HG03342 (cell line): ENCODE data around the gene MINDY4.
"Not testable (repeated sequence)": the region's sequence is repeated elsewhere in the genome, so short reads cannot be mapped to it uniquely, and the experiment has no call there.

Source experiments
- ATAC-seq: cut with Tn5 transposase; IDR thresholded peaks from one replicate; pipeline ENCODE4 v1.9.1; 2021; ENCODE audit warnings: mild to moderate bottlenecking, moderate library complexity; ENCODE audit not compliant: unreplicated experiment

MINDY4 gene

GRCh38 chr7:30831227-30831626, 60.0 kb downstream of the MINDY4 start:
- no peak for ATAC-seq

GRCh38 chr7:30831936-30832335, 60.7 kb downstream of the MINDY4 start:
- no peak for ATAC-seq

- ATAC-seq = not testable (repeated sequence)
Observed at GRCh38 chr7:30834017-30834674, 62.9 kb downstream of the MINDY4 start.

GRCh38 chr7:30835396-30835915, 64.2 kb downstream of the MINDY4 start:
- ATAC-seq = no peak

- ATAC-seq = no peak
Observed at GRCh38 chr7:30836991-30837390, 65.8 kb downstream of the MINDY4 start.

- ATAC-seq = no peak
Observed at GRCh38 chr7:30837581-30837980, 66.4 kb downstream of the MINDY4 start.

- no peak for ATAC-seq
Observed at GRCh38 chr7:30838008-30838407, 66.8 kb downstream of the MINDY4 start.

GRCh38 chr7:30840141-30841024, 69.2 kb downstream of the MINDY4 start:
- ATAC-seq = no peak

- ATAC-seq = no peak
Observed at GRCh38 chr7:30841025-30841735, 70.0 kb downstream of the MINDY4 start.

- ATAC-seq = no peak
Observed at GRCh38 chr7:30841801-30842541, 70.8 kb downstream of the MINDY4 start.

GRCh38 chr7:30842542-30843451, 71.6 kb downstream of the MINDY4 start:
- no peak for ATAC-seq

GRCh38 chr7:30843741-30844482, 72.7 kb downstream of the MINDY4 start:
- no peak for ATAC-seq

- ATAC-seq = no peak
Observed at GRCh38 chr7:30844483-30844874, 73.3 kb downstream of the MINDY4 start.

GRCh38 chr7:30844916-30845315, 73.7 kb downstream of the MINDY4 start:
- ATAC-seq = no peak

GRCh38 chr7:30845426-30846135, 74.4 kb downstream of the MINDY4 start:
- no peak for ATAC-seq

GRCh38 chr7:30846378-30846777, 75.2 kb downstream of the MINDY4 start:
- ATAC-seq = no peak

GRCh38 chr7:30848121-30848855, 77.1 kb downstream of the MINDY4 start:
- no peak for ATAC-seq

- no peak for ATAC-seq
Observed at GRCh38 chr7:30849565-30849964, 78.3 kb downstream of the MINDY4 start.
